IMR-90 (cell line): ENCODE data around the gene CEP78. TPM values are rescaled to one million over a fixed set of nuclear protein-coding genes. Genes with fewer than 3 reads are reported as not detected.

Experiments used
- ATAC-seq: fragments of 200-7000 bp; cut with Tn5 transposase; 2 replicates; pipeline ENCODE4 v1.9.1; 2020; ENCODE audit warnings: low read depth, mild to moderate bottlenecking, moderate library complexity
- BruUV-seq: library from RNA; stranded (reverse); fragments of 400-500 nt; replicated peaks from 2 replicates; lab custom pipeline; 2021; lab: Mats Ljungman, UMichigan
- CTCF ChIA-PET: fragments of 300-600 bp; formaldehyde crosslinking; extraction: SDS; loops from one replicate; lab custom pipeline; 2021; ENCODE audit warnings: antibody characterized with exemption; lab: Yijun Ruan, JAX
- POLR2A ChIA-PET: fragments of 300-600 bp; sonication (Branson Sonifier 250); formaldehyde crosslinking; loops from one replicate; lab custom pipeline; 2022; ENCODE audit warnings: antibody characterized with exemption; ENCODE audit not compliant: unreplicated experiment; lab: Charles Lee
- DNase-seq: peaks from one replicate; pipeline ENCODE4 v3.0.0; 2013
- H2AFZ ChIP-seq: replicated peaks from 2 replicates; pipeline ENCODE3; 2013; ENCODE audit warnings: low read length, mild to moderate bottlenecking; ENCODE audit not compliant: poor library complexity
- H2AK5ac ChIP-seq: 2 replicates; pipeline ENCODE4 v1.6.1; 2013; ENCODE audit warnings: low read depth, low read length, inconsistent platforms
- H2AK9ac ChIP-seq: replicated peaks from 2 replicates; pipeline ENCODE3; 2013; ENCODE audit warnings: mild to moderate bottlenecking, low read depth, low read length, moderate library complexity; ENCODE audit not compliant: poor library complexity
- H2BK120ac ChIP-seq: 2 replicates; pipeline ENCODE4 v1.6.1; 2013; ENCODE audit warnings: low read depth, low read length, inconsistent platforms
- H2BK15ac ChIP-seq: 3 replicates; pipeline ENCODE4 v1.6.1; 2013; ENCODE audit warnings: low read depth, low read length, inconsistent platforms
- H2BK20ac ChIP-seq: 2 replicates; pipeline ENCODE4 v1.6.1; 2013; ENCODE audit warnings: low read depth, mild to moderate bottlenecking, inconsistent platforms, low read length, moderate library complexity
- H2BK5ac ChIP-seq: 2 replicates; pipeline ENCODE4 v1.6.1; 2013; ENCODE audit warnings: mild to moderate bottlenecking, low read depth, low read length, inconsistent platforms; ENCODE audit not compliant: poor library complexity, severe bottlenecking
- H3K14ac ChIP-seq: replicated peaks from 2 replicates; pipeline ENCODE4 v1.6.1; 2013; ENCODE audit warnings: low read depth, low read length, inconsistent platforms
- H3K18ac ChIP-seq: 2 replicates; pipeline ENCODE4 v1.6.1; 2013; ENCODE audit warnings: low read depth, low read length, control low read depth
- H3K23ac ChIP-seq: 2 replicates; pipeline ENCODE4 v1.6.1; 2013; ENCODE audit warnings: low read depth, low read length, inconsistent platforms
- H3K27ac ChIP-seq: 2 replicates; pipeline ENCODE4 v1.5.1; 2013; ENCODE audit warnings: mild to moderate bottlenecking, control low read depth, low read length; ENCODE audit not compliant: insufficient read depth
- H3K27me3 ChIP-seq: 2 replicates; pipeline ENCODE4 v1.6.1; 2013; ENCODE audit warnings: low read length; ENCODE audit not compliant: control insufficient read depth, insufficient read depth
- H3K36me3 ChIP-seq: 2 replicates; pipeline ENCODE4 v1.6.1; 2013; ENCODE audit warnings: low read length, mixed read lengths; ENCODE audit not compliant: control insufficient read depth, insufficient read depth
- H3K4ac ChIP-seq: 2 replicates; pipeline ENCODE4 v1.6.1; 2013; ENCODE audit warnings: low read depth, low read length, inconsistent platforms
- H3K4me1 ChIP-seq: 2 replicates; pipeline ENCODE4 v1.6.1; 2013; ENCODE audit warnings: low read length, mixed read lengths; ENCODE audit not compliant: control insufficient read depth, insufficient read depth
- H3K4me2 ChIP-seq: 2 replicates; pipeline ENCODE4 v1.6.1; 2013; ENCODE audit warnings: low read depth, mild to moderate bottlenecking, control low read depth, low read length, moderate library complexity
- H3K4me3 ChIP-seq: 2 replicates; pipeline ENCODE4 v1.5.1; 2013; ENCODE audit warnings: low read depth, mild to moderate bottlenecking, control low read depth, low read length, moderate library complexity; ENCODE audit not compliant: insufficient read depth
- H3K56ac ChIP-seq: 2 replicates; pipeline ENCODE4 v1.6.1; 2013; ENCODE audit warnings: low read length, inconsistent platforms; ENCODE audit not compliant: insufficient read depth; ENCODE audit errors: extremely low read depth
- H3K79me1 ChIP-seq, 2 experiments: 2 replicates each; pipeline ENCODE4 v1.6.1; 2013; ENCODE audit warnings: low read length in 2 of 2, inconsistent platforms in 1 of 2, low read depth in 1 of 2
- H3K9ac ChIP-seq: 2 replicates; pipeline ENCODE4 v1.6.1; 2013; ENCODE audit warnings: low read depth, low read length, control low read depth
- H3K9me1 ChIP-seq: 2 replicates; pipeline ENCODE4 v1.6.1; 2013; ENCODE audit warnings: low read length, inconsistent platforms; ENCODE audit not compliant: insufficient read depth
- H3K9me3 ChIP-seq: 2 replicates; pipeline ENCODE4 v1.6.1; 2013; ENCODE audit warnings: low read length; ENCODE audit not compliant: control insufficient read depth, insufficient read depth
- H4K20me1 ChIP-seq: 2 replicates; pipeline ENCODE4 v1.6.1; 2013; ENCODE audit warnings: low read length, inconsistent platforms; ENCODE audit not compliant: insufficient read depth
- H4K5ac ChIP-seq: 2 replicates; pipeline ENCODE4 v1.6.1; 2013; ENCODE audit warnings: mild to moderate bottlenecking, low read depth, low read length, control low read depth
- H4K8ac ChIP-seq, 2 experiments: 2 replicates each; pipeline ENCODE4 v1.6.1; 2013; ENCODE audit warnings: low read depth in 2 of 2, low read length in 2 of 2, control low read depth in 1 of 2, inconsistent platforms in 1 of 2
- H4K91ac ChIP-seq: 2 replicates; pipeline ENCODE4 v1.6.1; 2013; ENCODE audit warnings: low read depth, low read length, inconsistent platforms; ENCODE audit not compliant: insufficient read depth
- BHLHE40 ChIP-seq: fragments of 150-350 bp; IDR thresholded peaks from 2 replicates; pipeline ENCODE4 v1.6.1; 2016; ENCODE audit warnings: mild to moderate bottlenecking, low read depth, low read length
- CEBPB ChIP-seq: IDR thresholded peaks from 2 replicates; pipeline ENCODE4 v1.6.1; 2012; ENCODE audit warnings: low read depth, low read length, improper control_type of control experiment
- CHD1 ChIP-seq: IDR thresholded peaks from 2 replicates; pipeline ENCODE4 v1.6.1; 2012; ENCODE audit warnings: low read depth, low read length, improper control_type of control experiment
- CTCF ChIP-seq: conservative IDR thresholded peaks from 2 replicates; pipeline ENCODE4 v1.5.1; 2012; ENCODE audit warnings: mild to moderate bottlenecking, low read depth, low read length, improper control_type of control experiment
- ELK1 ChIP-seq: fragments of 150-350 bp; IDR thresholded peaks from 2 replicates; pipeline ENCODE4 v1.6.1; 2016; ENCODE audit warnings: low read depth, mild to moderate bottlenecking, low read length, moderate library complexity, borderline replicate concordance
- FOS ChIP-seq: fragments of 150-350 bp; IDR thresholded peaks from 2 replicates; pipeline ENCODE4 v1.6.1; 2016; ENCODE audit warnings: low read depth, low read length
- MAFK ChIP-seq: IDR thresholded peaks from 2 replicates; pipeline ENCODE4 v1.6.1; 2012; ENCODE audit warnings: low read depth, low read length, improper control_type of control experiment
- MAZ ChIP-seq: IDR thresholded peaks from 2 replicates; pipeline ENCODE4 v1.6.1; 2012; ENCODE audit warnings: low read depth, mild to moderate bottlenecking, low read length, improper control_type of control experiment, moderate library complexity, borderline replicate concordance
- MXI1 ChIP-seq: IDR thresholded peaks from 2 replicates; pipeline ENCODE4 v1.6.1; 2012; ENCODE audit warnings: low read depth, mild to moderate bottlenecking, low read length, moderate library complexity, borderline replicate concordance
- RAD21 ChIP-seq: IDR thresholded peaks from 2 replicates; pipeline ENCODE4 v1.6.1; 2012; ENCODE audit warnings: low read length, improper control_type of control experiment
- RCOR1 ChIP-seq: IDR thresholded peaks from 2 replicates; pipeline ENCODE4 v1.6.1; 2012; ENCODE audit warnings: mild to moderate bottlenecking, low read length, improper control_type of control experiment; ENCODE audit not compliant: insufficient replicate concordance
- RFX5 ChIP-seq: IDR thresholded peaks from 2 replicates; pipeline ENCODE4 v1.8.0; 2012; ENCODE audit warnings: low read depth, mild to moderate bottlenecking, low read length, moderate library complexity
- USF2 ChIP-seq: fragments of 150-350 bp; IDR thresholded peaks from 2 replicates; pipeline ENCODE4 v1.6.1; 2017; ENCODE audit warnings: mild to moderate bottlenecking, antibody characterized with exemption, low read length, low read depth
- WGBS, 2 experiments: methylation state at CpG; one replicate each; pipeline versions ENCODE4 v1.1.5 to v1.1.7; 2013; ENCODE audit warnings: missing lambda C conversion rate in 2 of 2; ENCODE audit not compliant: insufficient read length in 1 of 2; ENCODE audit errors: extremely low coverage in 2 of 2; 5-methylcytosine and 5-hydroxymethylcytosine counted together
- dilution Hi-C: fragments of 300-500 bp; cut with HindIII; formaldehyde crosslinking; loops from one replicate; pipeline ENCODE4 v1.14.3; 2018; ENCODE audit warnings: low sequenced_read_pairs; ENCODE audit not compliant: unreplicated experiment
- in situ Hi-C: fragments of 300-500 bp; cut with MboI; formaldehyde crosslinking; loops from 3 replicates; pipeline ENCODE4 v1.14.3; 2019; ENCODE audit warnings: low sequenced_read_pairs, inconsistent platforms, mixed read lengths
- intact Hi-C: fragments of 100-400 bp; cut with micrococcal nuclease; formaldehyde crosslinking; loops from 2 replicates; pipeline ENCODE4 v1.10.0; 2022
- polyA plus RNA-seq, 3 experiments: library from polyadenylated mRNA; depleted of rRNA; stranded (reverse); fragments of >200 nt; gene quantifications; 2 replicates each; pipeline ENCODE4 v1.2.3, GENCODE V29; 2012; ENCODE audit warnings: low replicate concordance in 1 of 3
- total RNA-seq: library from RNA; depleted of rRNA; stranded (reverse); fragments of >200 nt; gene quantifications from 2 replicates; pipeline ENCODE4 v1.2.3, GENCODE V29; 2012

Gene CEP78
- total and polyA plus RNA-seq, 2 of the 4 experiments (the other 2 are of a cell fraction) = 9.2 to 18.3 TPM

GRCh38 chr9:78304357-78304756 is 68.5 kb downstream of the CEP78 start:
- Histone ChIP-seq H2BK5ac (no peak overlapping the region), H2BK120ac (no peak overlapping the region), H4K20me1 (peaks cover 39% of the 10 kb centered on the region; the same call in 1 of the 2 replicates), H3K4me1 (peaks cover 2% of the 10 kb centered on the region; the same call in 1 of the 2 replicates), H3K4me3 (no peak overlapping the region), H2BK20ac (no peak overlapping the region), H3K9ac (no peak overlapping the region), H3K79me1 (peaks cover 21 to 54% of the 10 kb centered on the region in 2 experiments; a peak in 3 of 4 replicates), H3K14ac (no peak overlapping the region), H3K4ac (no peak overlapping the region), H4K91ac (no peak overlapping the region), H3K9me3 (no peaks in the 10 kb centered on the region), H4K8ac (no peak overlapping the region), H3K36me3 (peaks cover 43% of the 10 kb centered on the region), H2AFZ (no peak overlapping the region), H3K23ac (no peak overlapping the region), H3K56ac (no peak overlapping the region), H3K18ac (no peak overlapping the region), H3K27me3 (no peaks in the 10 kb centered on the region), H4K5ac (no peak overlapping the region), H3K4me2 (no peak overlapping the region), H2BK15ac (no peak overlapping the region), H2AK5ac (no peak overlapping the region), H3K9me1 (peaks cover 2% of the 10 kb centered on the region; the same call in 1 of the 2 replicates), H2AK9ac (no peak overlapping the region), H3K27ac (no peak overlapping the region; the same call in 1 of the 2 replicates)
- ChIA-PET POLR2A (no interaction called here), CTCF (interaction anchor here (0.6 kb wide), 1 partner anchor 195 kb away, joined by 5 read pairs; no protein-coding TSS in a partner anchor)
- dilution Hi-C loops (no loop called here), in situ Hi-C loops (no loop called here), intact Hi-C loops (no loop called here)
- BruUV-seq = no TSS peak
- DNase-seq = no peak
- ATAC-seq = no peak; the same call in 1 of the 2 replicates
- no CpG with 5 or more reads among the region's 1 CpG for WGBS, 2 experiments
- TF ChIP-seq MXI1 (no peak), RAD21 (no peak), CEBPB (no peak), BHLHE40 (no peak), CTCF (no peak), MAZ (no peak), MAFK (no peak), CHD1 (no peak), FOS (no peak), ELK1 (no peak), RFX5 (no peak), RCOR1 (no peak), USF2 (no peak)
